NCI-H748 (cell line): ENCODE data around the gene ETV7.
A peak's percentile ranks its signal among the peaks of the same experiment; 100 is the strongest.
"Not testable (repeated sequence)": the region's sequence is repeated elsewhere in the genome, so short reads cannot be mapped to it uniquely, and the experiment has no call there.

Experiments
- DNase-seq: peaks from one replicate; lab custom pipeline; 2025; ENCODE audit not compliant: unreplicated experiment; lab: John Stamatoyannopoulos, UW

ETV7 gene

GRCh38 chr6:36343109-36343680, 44.3 kb downstream of the ETV7 start:
- no peak for DNase-seq

DNA sequence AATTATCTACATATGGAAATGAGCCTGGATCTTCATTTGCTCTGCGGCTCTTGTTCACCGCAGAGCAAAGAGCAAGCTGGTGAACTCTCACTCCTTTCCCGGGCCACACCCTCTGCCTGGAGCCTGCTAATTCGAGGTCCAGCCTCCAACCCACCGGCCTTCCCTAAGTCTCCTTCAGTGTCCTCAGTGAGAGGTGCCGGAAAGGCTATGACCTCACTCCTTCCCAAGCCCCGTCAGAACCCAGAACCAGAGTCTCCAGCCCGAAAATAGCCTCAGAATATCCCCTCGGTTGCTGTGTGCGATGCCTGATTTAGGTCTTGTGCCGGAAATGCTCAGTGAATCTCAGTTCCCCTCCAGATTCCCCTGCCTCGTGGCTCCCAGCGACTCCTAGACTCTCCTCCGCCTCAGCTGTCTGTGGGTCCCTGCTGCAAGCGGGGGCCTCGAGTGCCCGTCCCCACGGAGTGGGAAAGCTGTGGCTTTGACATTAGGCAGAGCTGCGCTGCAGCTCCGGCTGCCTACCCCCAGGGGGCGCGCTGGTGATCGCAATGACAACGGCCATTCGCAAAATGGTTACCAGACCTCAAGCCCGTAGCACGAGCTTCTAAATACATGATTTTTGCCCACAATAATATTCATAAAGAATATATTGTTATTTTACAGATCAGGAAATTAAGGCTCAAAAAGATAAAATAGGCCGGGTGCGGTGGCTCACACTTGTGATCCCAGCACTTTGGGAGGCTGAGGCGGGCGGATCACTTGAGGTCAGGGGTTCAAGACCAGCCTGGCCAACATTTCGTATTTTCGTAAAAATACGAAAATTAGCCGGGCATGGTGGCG, 46.6 kb downstream of the ETV7 start:
- DNase-seq = no peak

GRCh38 chr6:36340306-36340617, 47.2 kb downstream of the ETV7 start:
- no peak for DNase-seq

- DNase-seq = no peak
Measured at GRCh38 chr6:36339146-36339545, 48.3 kb downstream of the ETV7 start.

GRCh38 chr6:36338223-36338622, 49.2 kb downstream of the ETV7 start:
- not testable (repeated sequence) for DNase-seq

- peak; percentile 26 for DNase-seq
Measured at GRCh38 chr6:36337814-36338213, 49.7 kb downstream of the ETV7 start.

DNA sequence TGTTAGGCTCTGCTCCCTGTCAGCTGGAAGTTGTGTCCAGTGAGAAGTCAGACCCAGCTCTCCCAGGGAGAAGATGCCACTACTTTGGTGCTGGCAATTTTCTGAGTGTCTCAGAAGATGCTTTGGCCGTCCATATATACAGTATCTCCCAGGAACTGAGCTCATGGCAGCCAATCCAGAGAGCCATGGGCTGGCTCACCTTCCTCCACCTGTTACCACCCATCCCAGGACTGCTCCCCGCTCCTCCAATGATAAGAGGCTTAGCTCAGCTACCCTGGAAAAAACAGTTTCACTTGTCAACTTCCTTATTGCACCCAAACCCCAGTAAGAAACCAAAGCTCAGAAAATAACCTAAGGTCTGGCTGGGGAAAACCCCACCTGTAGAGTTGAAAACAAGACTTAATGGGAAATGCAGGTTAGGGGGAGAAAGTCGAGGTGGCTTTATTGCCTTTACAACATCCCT, 50.7 kb downstream of the ETV7 start, which contains the start of gene BNIP5:
TSS of gene BNIP5 (minus strand) at position 110 of the 463 bp plus-strand sequence. CDS start 6,198 bp downstream, outside the sequence.
- DNase-seq = no peak

DNA sequence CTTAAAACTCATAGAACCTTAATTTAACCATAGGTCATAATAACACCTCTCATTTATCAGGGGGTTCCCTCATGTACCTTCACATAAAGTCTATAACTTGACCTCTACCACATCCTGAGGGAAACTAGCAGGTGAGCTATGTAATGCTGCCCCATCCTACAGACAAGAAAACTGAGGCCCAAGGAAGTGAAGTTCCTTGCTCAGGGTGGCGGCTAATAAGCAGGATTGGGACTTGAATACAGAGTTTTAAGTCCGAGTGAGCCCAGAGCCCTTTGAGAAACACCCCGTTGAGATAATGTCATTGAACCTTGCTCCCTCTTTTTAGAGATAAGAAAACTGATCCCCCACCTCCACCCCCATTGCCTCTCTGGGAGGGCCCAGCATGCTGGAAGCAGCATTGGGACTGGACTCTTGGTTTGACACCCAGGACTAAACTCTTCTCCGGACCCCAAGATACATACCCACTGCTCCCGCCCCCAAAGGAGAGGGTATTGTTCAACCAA, 51.2 kb downstream of the ETV7 start:
- DNase-seq = no peak

- no peak for DNase-seq
Measured at GRCh38 chr6:36335465-36336207, 51.8 kb downstream of the ETV7 start.

- DNase-seq = peak; percentile 37
Measured at GRCh38 chr6:36334832-36335459, 52.5 kb downstream of the ETV7 start.

DNA sequence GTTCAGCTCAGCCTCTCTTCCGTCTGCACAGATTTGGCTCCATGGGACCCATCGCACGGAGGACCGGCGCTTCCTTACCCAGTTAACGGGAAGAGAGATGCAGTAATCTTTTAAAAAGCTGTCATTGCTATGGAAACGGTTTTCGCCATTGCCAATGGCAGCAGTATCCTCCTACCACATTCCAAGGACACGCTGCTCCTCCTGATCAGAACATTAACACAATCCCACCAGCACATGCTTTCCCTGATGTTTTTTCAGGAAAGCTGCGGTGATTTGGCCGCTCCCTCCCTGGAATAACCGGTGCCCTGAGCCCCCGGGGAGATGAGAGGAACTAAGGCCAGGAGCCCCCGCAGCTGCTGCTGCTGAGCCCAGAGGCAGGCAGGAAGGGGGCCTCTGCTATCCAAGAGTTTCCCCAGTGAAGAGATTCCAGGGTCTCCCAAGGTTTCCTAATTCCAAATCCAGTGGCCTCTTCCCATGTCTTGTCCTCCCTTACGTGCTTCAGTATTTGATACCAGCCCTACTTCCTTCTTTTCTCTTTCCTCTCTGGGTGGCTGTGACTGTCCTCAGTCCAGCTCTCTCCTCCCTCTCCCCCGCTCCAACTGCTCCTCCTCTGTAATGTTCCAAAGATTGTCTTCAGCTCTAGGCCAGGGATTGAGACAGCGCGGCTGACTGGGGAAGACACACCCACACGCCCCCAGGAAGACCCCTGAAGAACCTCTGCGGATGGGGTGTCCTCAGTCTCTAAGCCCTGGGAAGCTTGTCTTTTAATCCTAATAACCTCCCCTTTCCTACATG, 53.3 kb downstream of the ETV7 start:
- DNase-seq = no peak

GRCh38 chr6:36333171-36333895, 54.1 kb downstream of the ETV7 start:
- no peak for DNase-seq

GRCh38 chr6:36331381-36331780, 56.1 kb downstream of the ETV7 start:
- no peak for DNase-seq

DNA sequence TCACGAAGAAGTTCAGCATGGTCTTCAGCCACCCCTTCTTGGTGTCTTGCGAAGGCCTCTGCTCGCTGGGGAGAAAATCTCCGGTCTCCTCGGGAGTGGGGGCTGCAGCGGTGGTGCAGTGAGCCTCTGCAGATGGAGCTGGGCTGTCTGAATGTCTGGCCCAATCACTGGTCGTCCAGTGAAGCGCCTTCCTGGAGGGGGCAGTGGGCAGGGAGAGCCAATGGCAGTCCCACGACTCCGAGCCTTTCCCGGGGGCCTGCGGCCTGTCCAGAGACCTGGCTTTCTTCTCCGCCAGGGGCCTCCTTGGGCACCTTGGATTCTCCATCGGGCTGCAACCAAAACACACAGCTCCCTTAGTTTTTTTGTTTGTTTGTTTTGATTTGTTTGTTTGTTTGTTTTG, 57.1 kb downstream of the ETV7 start:
- no peak for DNase-seq

- peak; percentile 28 for DNase-seq
Measured at GRCh38 chr6:36329798-36330291, 57.6 kb downstream of the ETV7 start.

GRCh38 chr6:36328600-36328999, 58.9 kb downstream of the ETV7 start:
- no peak for DNase-seq

DNA sequence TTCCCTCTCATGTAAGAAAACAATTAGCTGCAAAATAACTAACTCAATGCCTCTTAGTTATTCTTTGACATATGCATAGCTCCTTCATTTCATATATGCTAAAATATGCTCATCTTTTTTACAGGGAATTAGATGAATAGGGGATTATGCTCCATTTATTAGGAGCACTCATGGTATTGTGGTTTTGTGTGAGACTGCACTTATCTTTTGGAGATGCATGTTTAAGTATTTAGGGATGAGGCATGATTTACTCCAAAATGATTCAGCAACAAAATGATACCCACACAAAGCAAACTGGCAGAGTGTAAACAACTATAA, 59.6 kb downstream of the ETV7 start:
- no peak for DNase-seq

DNA sequence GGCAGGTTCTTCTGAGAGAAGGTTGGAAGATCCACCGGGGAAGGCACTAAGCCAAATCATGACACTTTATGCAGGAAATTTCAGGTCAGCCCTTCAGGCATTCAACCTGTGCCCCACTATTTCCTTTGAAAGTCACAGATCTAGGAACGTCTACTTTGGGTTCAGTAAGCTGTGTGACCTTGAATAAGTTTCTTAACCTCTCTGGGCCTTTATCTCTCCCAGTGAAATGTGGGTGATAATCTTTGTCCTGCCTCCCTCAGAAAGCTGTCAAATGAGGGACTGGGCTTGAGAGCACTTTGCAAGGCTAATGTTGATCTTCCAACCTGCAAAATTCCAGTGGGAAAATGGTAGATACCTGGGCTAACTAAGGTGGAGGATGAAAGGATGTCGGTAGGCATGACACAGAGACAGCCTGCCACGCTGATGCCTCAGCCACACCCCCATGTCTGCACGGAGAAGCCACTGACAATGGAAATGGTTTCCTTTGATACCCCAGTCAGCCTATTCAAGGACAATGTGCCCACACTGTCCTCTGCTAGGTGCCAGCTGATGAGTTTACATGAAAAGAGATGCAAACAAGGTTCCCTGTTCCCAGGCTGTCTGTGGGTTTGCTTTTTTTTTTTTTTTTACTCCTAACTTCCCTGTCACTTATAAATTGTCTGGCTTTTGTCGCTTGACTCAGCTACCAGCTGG, 60.1 kb downstream of the ETV7 start:
- DNase-seq = peak; percentile 31

DNA sequence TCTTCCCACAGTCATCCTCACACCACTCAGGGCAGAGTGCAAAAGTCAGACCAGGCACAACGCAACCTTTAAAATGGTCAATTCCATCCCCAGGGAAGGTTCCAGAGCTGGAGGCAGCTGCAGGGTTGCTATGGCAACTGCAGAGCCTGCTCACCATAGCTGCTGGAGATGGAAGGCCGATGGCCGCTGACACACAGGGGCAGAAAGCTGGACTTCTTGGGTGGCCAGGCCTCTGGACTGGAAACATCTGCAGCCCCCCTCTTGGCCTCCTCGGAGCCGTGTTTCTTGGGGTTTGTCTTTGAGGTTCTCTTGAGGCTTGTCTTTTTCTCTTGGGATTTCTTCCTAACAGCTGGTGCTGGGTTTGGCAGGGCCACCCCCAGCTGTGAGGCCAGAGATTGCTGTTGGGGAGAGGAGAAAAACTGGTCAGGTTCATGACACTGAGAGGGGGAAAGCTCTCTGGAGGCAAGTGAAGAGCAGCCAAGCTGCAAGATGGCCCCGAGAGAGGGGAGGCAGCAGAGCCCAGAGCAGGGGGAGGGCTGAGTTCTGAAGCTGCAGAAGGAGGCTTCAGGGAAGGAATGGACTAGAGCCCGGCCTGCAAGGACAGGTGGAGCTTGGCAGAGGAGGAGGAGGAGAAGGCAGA, 61.0 kb downstream of the ETV7 start:
- peak; percentile 61 for DNase-seq
